GM19351 (cell line): ENCODE results near the gene SPATA25.

Experiments used
- ATAC-seq: cut with Tn5 transposase; IDR thresholded peaks from one replicate; pipeline ENCODE4 v1.9.1; 2021; ENCODE audit warnings: mild to moderate bottlenecking, moderate library complexity; ENCODE audit not compliant: unreplicated experiment

Gene SPATA25

GRCh38 chr20:45867136-45867818 is 20.1 kb downstream of the SPATA25 start:
- no peak for ATAC-seq

GRCh38 chr20:45866454-45866853 is 21.0 kb downstream of the SPATA25 start:
- ATAC-seq: no peak

GRCh38 chr20:45863543-45864470 is 23.6 kb downstream of the SPATA25 start:
- no peak for ATAC-seq

- no peak for ATAC-seq
Observed at GRCh38 chr20:45861221-45862075, 26.0 kb downstream of the SPATA25 start.

GRCh38 chr20:45860560-45861220 is 26.7 kb downstream of the SPATA25 start:
- no peak for ATAC-seq

- no peak for ATAC-seq
Observed at GRCh38 chr20:45859916-45860315, 27.5 kb downstream of the SPATA25 start.

- peak; percentile 34 for ATAC-seq
Observed at GRCh38 chr20:45857882-45858216, 29.6 kb downstream of the SPATA25 start.

GRCh38 chr20:45857114-45857881 is 30.1 kb downstream of the SPATA25 start, which contains the start of the genes ACOT8 and ZSWIM3:
Gene ACOT8 (minus strand): TSS chr20:45857392. CDS start chr20:45857315, 77 bp downstream.
Gene ZSWIM3 (plus strand): TSS chr20:45857614. CDS start chr20:45857826, 212 bp downstream.
- peak; percentile 95 for ATAC-seq

GRCh38 chr20:45853484-45853883 is 33.9 kb downstream of the SPATA25 start:
- no peak for ATAC-seq

- no peak for ATAC-seq
Observed at GRCh38 chr20:45852326-45852725, 35.1 kb downstream of the SPATA25 start.

GRCh38 chr20:45851501-45851900 is 35.9 kb downstream of the SPATA25 start:
- no peak for ATAC-seq

- no peak for ATAC-seq
Observed at GRCh38 chr20:45850926-45851325, 36.5 kb downstream of the SPATA25 start.

- no peak for ATAC-seq
Observed at GRCh38 chr20:45850238-45850637, 37.2 kb downstream of the SPATA25 start.

- ATAC-seq: no peak
Observed at GRCh38 chr20:45848969-45849582, 38.3 kb downstream of the SPATA25 start.

- no peak for ATAC-seq
Observed at GRCh38 chr20:45848421-45848820, 39.0 kb downstream of the SPATA25 start.

GRCh38 chr20:45845452-45845851 is 42.0 kb downstream of the SPATA25 start:
- ATAC-seq: no peak

GRCh38 chr20:45843506-45843905 is 43.9 kb downstream of the SPATA25 start:
- no peak for ATAC-seq

- ATAC-seq: peak; percentile 84
Observed at GRCh38 chr20:45842169-45842812, 45.1 kb downstream of the SPATA25 start.
